ENCODE measurements around the gene DPAGT1. TPM values are rescaled to one million over a fixed set of nuclear protein-coding genes. Genes with fewer than 3 reads are reported as not detected.
A peak's percentile ranks its signal among the peaks of the same experiment; 100 is the strongest.

The DPAGT1 gene
- total RNA-seq, 4 donors from 2014 or later = 18.5 to 29.9 (median 26.7) TPM

DNA sequence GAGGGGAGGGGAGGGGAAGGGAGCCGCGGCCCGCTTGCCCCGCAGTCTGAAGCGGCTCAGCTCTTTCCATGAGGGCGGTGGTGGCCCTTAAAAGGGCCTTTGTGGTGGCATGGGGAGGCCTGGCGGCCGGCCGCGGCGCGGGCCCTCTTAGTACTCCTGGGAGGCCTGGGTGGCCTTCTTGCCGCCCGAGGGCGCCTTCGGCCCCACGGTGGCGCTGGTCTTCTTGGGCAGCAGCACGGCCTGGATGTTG lies 6.9 kb downstream of the DPAGT1 start:
- H3K4me1 ChIP-seq = peaks cover 14 to 40% (median 21%) of the 10 kb centered on the region in 3 donors
- peak overlapping the region; percentile 73 to 93 (median 86) for H3K4me3 ChIP-seq
- H3K27ac ChIP-seq = peak overlapping the region; percentile 90 to 97 (median 96)
- 0% methylated on average over 6 of the region's 19 CpGs; no CpG with 5 or more reads in 1 of the 2 donors for WGBS, 2 donors
- TF ChIP-seq, protein P1, sequence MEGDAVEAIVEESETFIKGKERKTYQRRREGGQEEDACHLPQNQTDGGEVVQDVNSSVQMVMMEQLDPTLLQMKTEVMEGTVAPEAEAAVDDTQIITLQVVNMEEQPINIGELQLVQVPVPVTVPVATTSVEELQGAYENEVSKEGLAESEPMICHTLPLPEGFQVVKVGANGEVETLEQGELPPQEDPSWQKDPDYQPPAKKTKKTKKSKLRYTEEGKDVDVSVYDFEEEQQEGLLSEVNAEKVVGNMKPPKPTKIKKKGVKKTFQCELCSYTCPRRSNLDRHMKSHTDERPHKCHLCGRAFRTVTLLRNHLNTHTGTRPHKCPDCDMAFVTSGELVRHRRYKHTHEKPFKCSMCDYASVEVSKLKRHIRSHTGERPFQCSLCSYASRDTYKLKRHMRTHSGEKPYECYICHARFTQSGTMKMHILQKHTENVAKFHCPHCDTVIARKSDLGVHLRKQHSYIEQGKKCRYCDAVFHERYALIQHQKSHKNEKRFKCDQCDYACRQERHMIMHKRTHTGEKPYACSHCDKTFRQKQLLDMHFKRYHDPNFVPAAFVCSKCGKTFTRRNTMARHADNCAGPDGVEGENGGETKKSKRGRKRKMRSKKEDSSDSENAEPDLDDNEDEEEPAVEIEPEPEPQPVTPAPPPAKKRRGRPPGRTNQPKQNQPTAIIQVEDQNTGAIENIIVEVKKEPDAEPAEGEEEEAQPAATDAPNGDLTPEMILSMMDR (IDR thresholded peaks at IDR 0.05) = peak; percentile 28 to 69 (median 56)
- no peak for TF ChIP-seq POLR2A (IDR thresholded peaks at IDR 0.05)
- intact Hi-C loops (cut with DNase I) = loop anchor here (10.0 kb wide), 1 partner anchor 100 kb away; no protein-coding TSS in a partner anchor
- no peak for DNase-seq
- peaks cover 6 to 45% (median 16%) of the 10 kb centered on the region in 3 donors for H3K36me3 ChIP-seq
- no peaks in the 10 kb centered on the region for H3K9me3 ChIP-seq
- H3K27me3 ChIP-seq = no peaks in the 10 kb centered on the region

DNA sequence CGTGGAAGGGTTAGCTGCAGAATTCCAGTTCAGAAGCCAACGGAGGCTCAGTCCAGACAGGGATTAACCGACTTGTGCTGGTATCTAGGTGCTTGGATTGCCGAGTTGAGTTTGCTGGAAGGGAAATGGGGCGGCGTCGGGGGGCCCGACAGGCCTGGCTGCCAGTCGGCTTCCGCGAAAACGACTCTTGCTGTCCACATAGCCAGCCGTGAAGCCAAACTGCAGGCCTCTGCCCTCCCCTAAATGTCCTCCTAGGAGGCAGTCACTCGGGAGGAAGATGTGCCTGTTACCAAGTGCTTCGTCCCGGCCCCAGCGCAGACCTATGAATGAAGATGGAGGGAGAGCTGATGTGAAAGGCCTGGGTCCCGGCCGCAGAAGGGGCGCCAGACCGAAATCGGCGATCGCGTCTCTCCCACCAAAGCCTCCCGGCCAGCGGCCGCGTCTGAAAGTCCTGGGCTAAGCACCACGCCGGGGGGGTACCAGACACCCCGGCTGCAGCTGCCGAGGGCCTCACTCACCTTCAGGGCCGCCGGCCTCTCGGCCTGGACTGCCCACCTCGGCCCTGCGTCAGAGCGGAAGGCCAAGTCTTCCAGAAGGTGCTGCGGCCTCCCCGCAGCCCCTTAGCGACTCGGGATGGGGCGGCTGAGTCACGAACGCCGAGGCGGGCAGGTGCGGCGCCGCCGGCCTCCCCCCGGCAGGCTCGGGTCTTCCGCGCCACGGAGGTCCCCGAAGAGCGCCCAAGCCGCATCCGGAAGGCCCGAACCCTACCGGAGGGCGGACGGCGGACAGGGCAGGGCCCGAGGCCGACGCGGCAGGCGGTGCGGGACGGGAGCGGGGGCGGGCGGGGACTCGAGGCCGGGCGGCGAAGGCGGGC lies 7.5 kb downstream of the DPAGT1 start:
- intact Hi-C loops (cut with DNase I) = loop anchor here (10.0 kb wide), 1 partner anchor 101 kb away; no protein-coding TSS in a partner anchor
- peaks cover 6 to 45% (median 16%) of the 10 kb centered on the region in 3 donors for H3K36me3 ChIP-seq
- H3K9me3 ChIP-seq = no peaks in the 10 kb centered on the region
- H3K4me1 ChIP-seq = peaks cover 14 to 36% (median 21%) of the 10 kb centered on the region in 3 donors
- H3K27ac ChIP-seq = peak overlapping the region; percentile 90 to 97 (median 96)
- 1 to 4% methylated on average over 5 to 8 of the region's 81 CpGs for WGBS, 2 donors
- H3K27me3 ChIP-seq = no peaks in the 10 kb centered on the region
- no peak for DNase-seq
- TF ChIP-seq, protein P1 (IDR thresholded peaks at IDR 0.05) = no peak
- no peak for TF ChIP-seq POLR2A (IDR thresholded peaks at IDR 0.05)
- H3K4me3 ChIP-seq = peak overlapping the region; percentile 73 to 93 (median 86)

DNA sequence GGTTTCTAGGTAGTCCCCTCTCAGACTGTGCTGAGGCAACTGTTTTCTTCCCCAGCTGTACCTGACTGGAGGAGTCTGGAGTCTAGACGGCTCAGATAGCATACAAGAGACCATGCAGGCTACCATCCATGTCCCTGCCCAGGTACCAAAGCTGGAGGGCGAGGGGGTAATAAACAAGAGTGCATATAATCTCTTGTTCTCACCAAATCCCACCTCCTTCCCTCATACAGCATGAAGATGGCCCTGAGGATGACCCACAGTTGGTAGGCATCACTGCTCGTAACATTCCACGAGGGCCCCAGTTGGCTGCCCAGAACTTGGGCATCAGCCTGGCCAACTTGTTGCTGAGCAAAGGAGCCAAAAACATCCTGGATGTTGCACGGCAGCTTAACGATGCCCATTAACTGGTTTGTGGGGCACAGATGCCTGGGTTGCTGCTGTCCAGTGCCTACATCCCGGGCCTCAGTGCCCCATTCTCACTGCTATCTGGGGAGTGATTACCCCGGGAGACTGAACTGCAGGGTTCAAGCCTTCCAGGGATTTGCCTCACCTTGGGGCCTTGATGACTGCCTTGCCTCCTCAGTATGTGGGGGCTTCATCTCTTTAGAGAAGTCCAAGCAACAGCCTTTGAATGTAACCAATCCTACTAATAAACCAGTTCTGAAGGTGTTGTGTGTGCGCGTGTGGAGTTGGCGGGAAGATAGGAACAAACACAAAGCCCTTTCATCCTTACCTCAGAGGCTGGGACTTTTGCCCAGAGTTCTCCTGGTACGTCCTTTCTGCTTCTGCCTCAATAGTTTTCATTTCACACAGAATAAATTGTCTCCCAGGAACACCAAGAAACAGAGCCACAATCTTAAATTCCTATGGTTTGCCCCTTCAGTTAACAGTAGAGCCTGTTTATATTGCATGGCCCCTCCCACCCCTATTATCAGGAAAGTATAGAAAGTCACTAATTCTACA lies 8.5 kb downstream of the DPAGT1 start:
- no peak for DNase-seq
- H3K27ac ChIP-seq = peak overlapping the region; percentile 29 to 97 (median 93)
- intact Hi-C loops (cut with DNase I) = loop anchor here (10.0 kb wide), 1 partner anchor 102 kb away; no protein-coding TSS in a partner anchor

DNA sequence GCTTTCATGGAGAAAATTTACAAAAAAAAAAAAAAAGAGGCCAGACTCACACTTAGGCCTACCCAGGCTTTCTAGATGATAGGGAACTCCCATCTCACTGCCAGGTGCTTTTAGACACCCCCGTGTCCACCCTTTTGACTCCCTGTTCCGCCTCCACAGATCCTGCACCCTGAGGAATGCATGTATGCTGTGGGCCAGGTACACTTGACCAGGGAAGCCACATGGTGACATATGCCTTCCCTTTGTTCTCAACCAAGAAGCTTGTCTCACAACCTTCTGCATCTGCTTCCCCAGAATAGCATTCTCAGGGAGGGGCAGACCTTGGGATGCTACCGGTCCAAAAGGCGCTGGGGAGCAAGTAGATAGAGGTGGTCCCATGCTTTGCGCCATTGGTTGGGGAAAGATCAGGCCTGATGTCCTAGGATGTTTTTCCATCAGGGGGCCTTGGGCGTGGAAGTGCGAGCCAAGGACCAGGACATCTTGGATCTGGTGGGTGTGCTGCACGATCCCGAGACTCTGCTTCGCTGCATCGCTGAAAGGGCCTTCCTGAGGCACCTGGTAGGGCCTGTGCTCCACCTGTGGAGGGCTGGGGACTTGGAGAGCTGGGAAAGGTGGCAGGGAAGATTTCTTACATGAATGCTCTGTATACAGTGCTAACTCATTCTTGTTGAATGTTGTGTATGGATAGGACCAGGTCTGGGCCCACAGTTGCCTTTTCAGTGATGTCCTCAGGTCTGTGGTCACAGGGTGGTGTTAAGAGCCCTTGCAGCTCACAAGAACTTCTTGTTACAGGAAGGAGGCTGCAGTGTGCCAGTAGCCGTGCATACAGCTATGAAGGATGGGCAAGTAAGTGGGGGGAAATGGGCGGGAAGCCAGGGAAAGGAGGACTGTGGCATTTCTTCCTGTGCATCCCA lies 9.4 kb downstream of the DPAGT1 start:
- Histone ChIP-seq H3K4me3 (peak overlapping the region in 2 of 4 donors; percentile 92 to 93), H3K27ac (no peak overlapping the region), H3K4me1 (peaks cover 14 to 42% (median 21%) of the 10 kb centered on the region in 3 donors), H3K9me3 (no peaks in the 10 kb centered on the region), H3K36me3 (peaks cover 0 to 27% (median 8%) of the 10 kb centered on the region in 3 donors), H3K27me3 (no peaks in the 10 kb centered on the region)
- intact Hi-C loops (cut with DNase I) = loop anchor here (10.0 kb wide), 1 partner anchor 103 kb away; no protein-coding TSS in a partner anchor
- TF ChIP-seq, protein P1 (IDR thresholded peaks at IDR 0.05) = no peak
- no peak for TF ChIP-seq POLR2A (IDR thresholded peaks at IDR 0.05)
- 81 to 86% methylated on average over 13 of the region's 13 CpGs for WGBS, 2 donors
- no peak for DNase-seq

More for the DNA sequence above, 8.5 kb downstream of the DPAGT1 start:
- H3K4me3 ChIP-seq = peak overlapping the region; percentile 73 to 93 (median 86)
- peaks cover 14 to 36% (median 21%) of the 10 kb centered on the region in 3 donors for H3K4me1 ChIP-seq
- no peaks in the 10 kb centered on the region for H3K9me3 ChIP-seq
- peaks cover 6 to 36% (median 16%) of the 10 kb centered on the region in 3 donors for H3K36me3 ChIP-seq
- 34 to 43% methylated on average over 5 to 10 of the region's 12 CpGs for WGBS, 2 donors
- TF ChIP-seq POLR2A (IDR thresholded peaks at IDR 0.05) = no peak
- TF ChIP-seq, protein P1 (IDR thresholded peaks at IDR 0.05) = no peak
- H3K27me3 ChIP-seq = no peaks in the 10 kb centered on the region

Measured in esophagus squamous epithelium (tissue), 5 donors.